HCT116 (cell line): ENCODE measurements around the gene TACC2. TPM values are rescaled to one million over a fixed set of nuclear protein-coding genes. Genes with fewer than 3 reads are reported as not detected.

Source experiments
- ATAC-seq: fragments of 200-7000 bp; cut with Tn5 transposase; 2 replicates; pipeline ENCODE4 v1.9.1; 2020; ENCODE audit warnings: mild to moderate bottlenecking, moderate library complexity
- BruUV-seq: library from RNA; stranded (reverse); fragments of 400-500 nt; replicated peaks from 2 replicates; lab custom pipeline; 2021; lab: Mats Ljungman, UMichigan
- CTCF ChIA-PET: fragments of 300-600 bp; sonication (Branson Sonifier 250); formaldehyde crosslinking; loops from one replicate; lab custom pipeline; 2021; ENCODE audit warnings: antibody characterized with exemption; lab: Charles Lee
- POLR2A ChIA-PET: fragments of 300-600, 350-600 bp; sonication (Branson Sonifier 250); formaldehyde crosslinking; loops from one replicate; lab custom pipeline; 2021; ENCODE audit warnings: antibody characterized with exemption; lab: Charles Lee
- RAD21 ChIA-PET, 2 experiments: fragments of 300-600 bp; sonication (Branson Sonifier 250); formaldehyde crosslinking; loops; one replicate each; lab custom pipeline; 2023; ENCODE audit warnings: low total read pairs in 2 of 2; ENCODE audit not compliant: uncharacterized antibody in 2 of 2, unreplicated experiment in 2 of 2, low non-redundant PET in 1 of 2; lab: Charles Lee
- DNase-seq: peaks from one replicate; pipeline ENCODE4 v3.0.0-alpha.2; 2010; ENCODE audit warnings: low read depth, low spot score
- H2AFZ ChIP-seq: fragments of 200-600 bp; shearing (Covaris generic), sonication (generic); 2 replicates; pipeline ENCODE4 v1.6.1; 2017; ENCODE audit warnings: low read depth, mixed run types, mixed read lengths, antibody characterized with exemption, low read length; ENCODE audit not compliant: poor library complexity, severe bottlenecking
- H3K27ac ChIP-seq: 2 replicates; pipeline ENCODE4 v1.5.1; 2012; ENCODE audit warnings: low read depth, low read length
- H3K27me3 ChIP-seq: fragments of 200-600 bp; sonication (generic); 2 replicates; pipeline ENCODE4 v1.6.1; 2016; ENCODE audit warnings: mixed run types, low read length, mixed read lengths; ENCODE audit not compliant: insufficient read depth
- H3K36me3 ChIP-seq, 2 experiments: fragments of 200-500 bp in 1 of 2; fragments of 200-600 bp in 1 of 2; sonication (Bioruptor generic) in 1 of 2; sonication (generic) in 1 of 2; 2 replicates each; pipeline versions ENCODE4 v1.5.1 to v1.6.1; 2014 to 2016; ENCODE audit warnings: low read length in 2 of 2, inconsistent platforms in 1 of 2, mixed read lengths in 1 of 2, mixed run types in 1 of 2; ENCODE audit not compliant: insufficient read depth in 2 of 2, control insufficient read depth in 1 of 2
- H3K4me1 ChIP-seq, 2 experiments: fragments of 200-600 bp in 1 of 2; sonication (generic) in 1 of 2; 2 replicates each; pipeline versions ENCODE4 v1.5.1 to v1.6.1; 2012 to 2017; ENCODE audit warnings: low read length in 2 of 2, inconsistent platforms in 1 of 2, mild to moderate bottlenecking in 1 of 2, mixed read lengths in 1 of 2, mixed run types in 1 of 2, moderate library complexity in 1 of 2; ENCODE audit not compliant: insufficient read depth in 2 of 2, control insufficient read depth in 1 of 2
- H3K4me2 ChIP-seq: fragments of 200-600 bp; sonication (generic); 2 replicates; pipeline ENCODE4 v1.6.1; 2017; ENCODE audit warnings: mixed run types, low read length, mixed read lengths
- H3K4me3 ChIP-seq, 2 experiments: fragments of 200-600 bp in 1 of 2; sonication (generic) in 1 of 2; replicated peaks in 1 of 2; 2 replicates each; pipeline ENCODE4 v1.5.1; 2011 to 2016; ENCODE audit warnings: low read length in 2 of 2, control low read depth in 1 of 2, low read depth in 1 of 2, mild to moderate bottlenecking in 1 of 2, mixed read lengths in 1 of 2, mixed run types in 1 of 2
- H3K79me2 ChIP-seq: fragments of 200-600 bp; sonication (generic); 2 replicates; pipeline ENCODE4 v1.6.1; 2017; ENCODE audit warnings: mild to moderate bottlenecking, mixed run types, low read length, moderate library complexity, mixed read lengths; ENCODE audit not compliant: insufficient read depth
- H3K9ac ChIP-seq: fragments of 200-600 bp; sonication (generic); 2 replicates; pipeline ENCODE4 v1.6.1; 2016; ENCODE audit warnings: low read length, mixed read lengths
- H3K9me2 ChIP-seq: fragments of 200-600 bp; sonication (generic), shearing (Covaris generic); 2 replicates; pipeline ENCODE4 v1.6.1; 2017; ENCODE audit warnings: mixed run types, mild to moderate bottlenecking, moderate library complexity; ENCODE audit not compliant: insufficient read depth
- H3K9me3 ChIP-seq, 2 experiments: fragments of 200-500 bp in 1 of 2; fragments of 200-600 bp in 1 of 2; sonication (Bioruptor generic) in 1 of 2; sonication (generic) in 1 of 2; 2 replicates each; pipeline ENCODE4 v1.6.1; 2014 to 2017; ENCODE audit warnings: low read length in 2 of 2, mixed read lengths in 2 of 2, inconsistent platforms in 1 of 2, low read depth in 1 of 2, mild to moderate bottlenecking in 1 of 2, mixed run types in 1 of 2, moderate library complexity in 1 of 2; ENCODE audit not compliant: control insufficient read depth in 1 of 2, insufficient read depth in 1 of 2
- H4K20me1 ChIP-seq: fragments of 200-600 bp; sonication (generic), shearing (Covaris generic); 2 replicates; pipeline ENCODE4 v1.6.1; 2017; ENCODE audit warnings: mixed run types, mild to moderate bottlenecking, moderate library complexity; ENCODE audit not compliant: insufficient read depth
- ATF3 ChIP-seq: IDR thresholded peaks from 2 replicates; pipeline ENCODE4 v1.6.1; 2012
- CBX3 ChIP-seq: IDR thresholded peaks from 2 replicates; pipeline ENCODE4 v1.6.1; 2012; ENCODE audit warnings: low read depth
- CEBPB ChIP-seq: IDR thresholded peaks from 2 replicates; pipeline ENCODE4 v1.6.1; 2012; ENCODE audit warnings: low read depth
- ELF1 ChIP-seq: IDR thresholded peaks from 2 replicates; pipeline ENCODE4 v1.6.1; 2012; ENCODE audit warnings: low read depth, borderline replicate concordance
- FOSL1 ChIP-seq: IDR thresholded peaks from 2 replicates; pipeline ENCODE4 v1.6.1; 2012; ENCODE audit warnings: low read depth
- MAX ChIP-seq: IDR thresholded peaks from 2 replicates; pipeline ENCODE4 v1.6.1; 2012
- POLR2A ChIP-seq: IDR thresholded peaks from 2 replicates; pipeline ENCODE4 v1.7.0; 2011; ENCODE audit warnings: borderline replicate concordance; ENCODE audit not compliant: insufficient read depth, insufficient read length; ENCODE audit errors: extremely low read depth
- POLR2AphosphoS5 ChIP-seq: IDR thresholded peaks from 2 replicates; pipeline ENCODE4 v1.6.1; 2011; ENCODE audit warnings: mild to moderate bottlenecking, low read depth, low read length, moderate library complexity
- REST ChIP-seq: IDR thresholded peaks from 2 replicates; pipeline ENCODE4 v1.6.1; 2012; ENCODE audit warnings: low read depth
- SIN3A ChIP-seq: IDR thresholded peaks from 2 replicates; pipeline ENCODE4 v1.6.1; 2012; ENCODE audit warnings: low read depth
- SRF ChIP-seq: IDR thresholded peaks from 2 replicates; pipeline ENCODE4 v1.6.1; 2012; ENCODE audit warnings: low read depth
- TCF7L2 ChIP-seq: IDR thresholded peaks from 2 replicates; pipeline ENCODE4 v1.7.0; 2011; ENCODE audit warnings: borderline replicate concordance, inconsistent platforms; ENCODE audit not compliant: insufficient read depth, insufficient read length; ENCODE audit errors: extremely low read depth
- ZBTB33 ChIP-seq: IDR thresholded peaks from 2 replicates; pipeline ENCODE4 v1.6.1; 2011; ENCODE audit warnings: mild to moderate bottlenecking, low read length, moderate library complexity; ENCODE audit not compliant: insufficient replicate concordance; ENCODE audit errors: extremely low read depth
- ZNF274 ChIP-seq: fragments of 200-500 bp; sonication (Bioruptor generic); IDR thresholded peaks from 2 replicates; pipeline ENCODE4 v1.6.1; 2014; ENCODE audit warnings: mild to moderate bottlenecking, low read depth, low read length, inconsistent platforms
- intact Hi-C: fragments of 100-400 bp; cut with micrococcal nuclease; formaldehyde crosslinking; loops from 2 replicates; pipeline ENCODE4 v1.10.0; 2022
- total RNA-seq: library from RNA; stranded (reverse); gene quantifications from one replicate; pipeline ENCODE4 v1.2.1, GENCODE V29; 2021; ENCODE audit not compliant: unreplicated experiment

TACC2 gene
- total RNA-seq, 1 experiment from 2014 or later: 38.6 TPM

GRCh38 chr10:122113945-122114747, 125.2 kb downstream of the TACC2 start:
- ChIA-PET POLR2A (interaction anchor here (1.7 kb wide), 1 partner anchor 187 kb away, joined by 6 read pairs; the partner anchor contains the start of gene ATE1), RAD21 (no interaction called here), CTCF (interaction anchor here (1.4 kb wide), 1 partner anchor 27 kb away, joined by 10 read pairs; no protein-coding TSS in a partner anchor)
- peak overlapping the region; percentile 86; the same call in 1 of the 2 replicates for H3K27ac ChIP-seq
- no peak for ATAC-seq
- TSS peak; percentile 41 for BruUV-seq
- intact Hi-C loops: loop anchor here (1.0 to 5.0 kb wide), 4 partner anchors 51 to 185 kb away; partner anchors contain the start of genes ATE1 and TACC2
- H3K36me3 ChIP-seq: no peaks in the 10 kb centered on the region
- H3K9ac ChIP-seq: peak overlapping the region; percentile 88
- TF ChIP-seq POLR2A (no peak), ZNF274 (no peak), ATF3 (no peak), SRF (no peak), MAX (no peak), CBX3 (no peak), CEBPB (no peak), SIN3A (no peak), FOSL1 (no peak), ZBTB33 (no peak), REST (no peak), TCF7L2 (no peak), POLR2AphosphoS5 (no peak), ELF1 (no peak)
- no peaks in the 10 kb centered on the region for H3K9me3 ChIP-seq
- no peaks in the 10 kb centered on the region for H3K9me2 ChIP-seq
- H4K20me1 ChIP-seq: no peaks in the 10 kb centered on the region
- H2AFZ ChIP-seq: peak overlapping the region; percentile 6
- no peaks in the 10 kb centered on the region for H3K27me3 ChIP-seq
- H3K4me2 ChIP-seq: peak overlapping the region; percentile 74
- H3K4me1 ChIP-seq: peaks cover 13 to 30% of the 10 kb centered on the region in 2 experiments
- peaks cover 30% of the 10 kb centered on the region for H3K79me2 ChIP-seq
- DNase-seq: no peak
- H3K4me3 ChIP-seq: peak overlapping the region; percentile 74 to 85
